Aorta (tissue), 5 donors: ENCODE results near the gene SEC23IP. TPM values are rescaled to one million over a fixed set of nuclear protein-coding genes. Genes with fewer than 3 reads are reported as not detected.

Experiments used
- ATAC-seq: fragments of 200-7000 bp; cut with Tn5 transposase; one replicate; pipeline ENCODE4 v1.9.1; 2022; ENCODE audit warnings: moderate library complexity; ENCODE audit not compliant: low FRiP score
- DNase-seq, 2 donors: peaks; one replicate each; pipeline ENCODE4 v3.0.0-alpha.2; 2020
- H3K27ac ChIP-seq, 2 donors: one replicate each; pipeline ENCODE4 v1.5.1; 2013; ENCODE audit warnings: low read length in 2 of 2, mild to moderate bottlenecking in 2 of 2, moderate library complexity in 2 of 2, control low read depth in 1 of 2, inconsistent platforms in 1 of 2, low read depth in 1 of 2
- H3K27me3 ChIP-seq, 2 donors: one replicate each; pipeline ENCODE4 v1.6.1; 2013; ENCODE audit warnings: control low read depth in 1 of 2, low read length in 1 of 2, mild to moderate bottlenecking in 1 of 2, moderate library complexity in 1 of 2; ENCODE audit not compliant: insufficient read depth in 2 of 2, control insufficient read depth in 1 of 2
- H3K36me3 ChIP-seq, 2 donors: one replicate each; pipeline ENCODE4 v1.6.1; 2013; ENCODE audit warnings: control low read depth in 1 of 2, low read length in 1 of 2, mild to moderate bottlenecking in 1 of 2; ENCODE audit not compliant: insufficient read depth in 2 of 2, control insufficient read depth in 1 of 2
- H3K4me1 ChIP-seq, 2 donors: one replicate each; pipeline ENCODE4 v1.6.1; 2013; ENCODE audit warnings: low read length in 2 of 2, control low read depth in 1 of 2, mild to moderate bottlenecking in 1 of 2, moderate library complexity in 1 of 2; ENCODE audit not compliant: insufficient read depth in 2 of 2, control insufficient read depth in 1 of 2
- H3K4me3 ChIP-seq, 2 donors: one replicate each; pipeline ENCODE4 v1.5.1; 2013; ENCODE audit warnings: low read length in 2 of 2, control low read depth in 1 of 2, mild to moderate bottlenecking in 1 of 2
- H3K9me3 ChIP-seq: one replicate; pipeline ENCODE4 v1.6.1; 2013; ENCODE audit warnings: mild to moderate bottlenecking, low read length; ENCODE audit not compliant: control insufficient read depth
- WGBS, 2 donors: extraction: QIAGEN DNeasy Blood & Tissue Kit; methylation state at CpG; one replicate each; pipeline ENCODE4 v1.1.7; 2013; 5-methylcytosine and 5-hydroxymethylcytosine counted together
- intact Hi-C, 2 donors: fragments of 100-400 bp; cut with DNase I; formaldehyde crosslinking; loops; one replicate each; pipeline versions ENCODE4 v1.14.2 to v1.15.0; 2022
- polyA plus RNA-seq, 2 donors: library from polyadenylated mRNA; stranded (reverse); fragments of 200-250 nt; gene quantifications; one replicate each; pipeline ENCODE4 v1.2.3, GENCODE V29; 2013
- total RNA-seq, 2 donors: library from RNA; stranded (reverse); fragmentation: NEBNext Ultra II Directional; extraction: Animal tissue kit (Norgen Biotek cat#: 25700); gene quantifications; one replicate each; pipeline ENCODE4 v1.2.1, GENCODE V29; 2021
- donor health status: healthy with polysubstance abuse.
- donor health status: Bipolar disorder and iron deficiency.
- donor health status: DM: no; HTN: no; CAD: no.
- donor health status: DM: no; HTN: no; CAD: no.
- donor health status: DM: yes; HTN: yes; CAD: no.

SEC23IP gene
- total and polyA plus RNA-seq, 4 donors, result 7.2 to 52.0 (median 28.7) TPM

GRCh38 chr10:119970963-119971362 is 78.4 kb downstream of the SEC23IP start:
- H3K36me3 ChIP-seq, result no peaks in the 10 kb centered on the region
- no peaks in the 10 kb centered on the region for H3K4me1 ChIP-seq
- no peak for ATAC-seq
- H3K4me3 ChIP-seq, result no peak overlapping the region
- H3K27me3 ChIP-seq, result peaks cover 0 to 1% of the 10 kb centered on the region in 2 donors
- no peak for DNase-seq
- no peak overlapping the region for H3K27ac ChIP-seq
- 83 to 95% methylated on average over 1 of the region's 1 CpG for WGBS, 2 donors
- intact Hi-C loops, result no loop called here
- H3K9me3 ChIP-seq, result peaks cover 7% of the 10 kb centered on the region

- Histone ChIP-seq H3K27me3 (no peaks in the 10 kb centered on the region), H3K27ac (no peak overlapping the region), H3K36me3 (no peaks in the 10 kb centered on the region), H3K9me3 (peaks cover 2% of the 10 kb centered on the region), H3K4me3 (no peak overlapping the region), H3K4me1 (no peaks in the 10 kb centered on the region)
- WGBS, 2 donors, result 54 to 73% methylated on average over 5 of the region's 5 CpGs
- intact Hi-C loops, result no loop called here
- ATAC-seq (no peak), DNase-seq (no peak)
Observed at GRCh38 chr10:119973281-119973680, 80.8 kb downstream of the SEC23IP start.

GRCh38 chr10:119976421-119976820 is 83.9 kb downstream of the SEC23IP start:
- no peaks in the 10 kb centered on the region for H3K27me3 ChIP-seq
- no peak for ATAC-seq
- no peaks in the 10 kb centered on the region for H3K36me3 ChIP-seq
- no peak overlapping the region for H3K4me3 ChIP-seq
- 42 to 53% methylated on average over 3 of the region's 3 CpGs for whole genome bisulfite sequencing, 2 donors
- intact Hi-C loops, result no loop called here
- H3K4me1 ChIP-seq, result no peaks in the 10 kb centered on the region
- no peaks in the 10 kb centered on the region for H3K9me3 ChIP-seq
- no peak for DNase-seq
- H3K27ac ChIP-seq, result no peak overlapping the region

- Histone ChIP-seq H3K27me3 (no peaks in the 10 kb centered on the region), H3K36me3 (no peaks in the 10 kb centered on the region), H3K27ac (no peak overlapping the region), H3K4me3 (no peak overlapping the region), H3K4me1 (no peaks in the 10 kb centered on the region), H3K9me3 (no peaks in the 10 kb centered on the region)
- DNase-seq (no peak), ATAC-seq (no peak)
- WGBS, 2 donors, result 21 to 25% methylated on average over 5 of the region's 5 CpGs
- intact Hi-C loops, result no loop called here
Observed at GRCh38 chr10:119980956-119981750, 88.6 kb downstream of the SEC23IP start.

- no peaks in the 10 kb centered on the region for H3K4me1 ChIP-seq
Observed at GRCh38 chr10:119981826-119982225, 89.3 kb downstream of the SEC23IP start.

DNA sequence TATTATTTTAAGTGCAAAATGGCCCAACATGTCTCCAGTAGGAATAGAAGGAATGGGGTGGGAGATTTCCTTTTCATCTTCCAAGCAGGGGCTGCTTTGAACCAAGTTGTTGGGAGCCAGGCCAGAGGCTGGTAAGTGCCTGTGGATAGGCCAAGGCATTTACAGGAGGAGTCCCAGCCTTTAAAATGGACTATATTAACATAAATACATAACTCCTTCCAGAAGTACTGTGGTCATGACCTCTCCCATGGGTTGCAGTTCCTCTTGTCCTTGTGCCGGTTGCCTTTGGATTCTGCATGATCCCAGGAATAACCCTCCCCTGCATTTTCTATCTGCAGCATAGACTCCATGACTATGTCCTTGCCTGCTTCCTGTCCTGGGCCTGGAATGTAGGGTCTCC is 95.8 kb downstream of the SEC23IP start:
- no peaks in the 10 kb centered on the region for H3K4me1 ChIP-seq
- no peak overlapping the region for H3K27ac ChIP-seq
- H3K9me3 ChIP-seq, result no peaks in the 10 kb centered on the region
- ATAC-seq (no peak), DNase-seq (no peak)
- no peak overlapping the region for H3K4me3 ChIP-seq
- intact Hi-C loops, result no loop called here
- WGBS, 2 donors, result 43 to 55% methylated on average over 1 of the region's 1 CpG
- no peaks in the 10 kb centered on the region for H3K27me3 ChIP-seq
- H3K36me3 ChIP-seq, result no peaks in the 10 kb centered on the region

More at GRCh38 chr10:119981826-119982225, 89.3 kb downstream of the SEC23IP start:
- Histone ChIP-seq H3K27me3 (no peaks in the 10 kb centered on the region), H3K4me3 (no peak overlapping the region), H3K36me3 (no peaks in the 10 kb centered on the region), H3K27ac (no peak overlapping the region), H3K9me3 (no peaks in the 10 kb centered on the region)
- 22 to 28% methylated on average over 1 of the region's 1 CpG for WGBS, 2 donors
- DNase-seq (no peak), ATAC-seq (no peak)
- intact Hi-C loops, result no loop called here

DNA sequence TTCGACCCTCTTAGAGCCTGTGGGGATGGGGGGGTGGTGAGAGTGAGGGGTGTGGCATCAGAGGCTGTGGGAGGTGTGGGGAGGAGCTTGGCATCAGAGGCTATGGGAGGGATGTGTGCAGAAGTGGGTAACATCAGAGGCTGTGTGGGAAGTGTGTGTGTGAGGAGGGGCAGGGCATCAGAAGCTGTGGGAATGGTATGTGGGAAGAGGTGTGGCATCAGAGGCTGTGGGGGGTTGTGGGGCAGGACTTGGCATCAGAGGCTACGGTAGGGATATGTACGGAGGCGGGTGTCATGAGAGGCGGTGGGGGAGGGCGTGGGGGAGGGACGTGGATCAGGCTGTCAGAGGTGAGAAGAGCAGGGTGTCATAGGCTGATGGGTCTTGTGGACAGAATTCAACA is 97.4 kb downstream of the SEC23IP start:
- Histone ChIP-seq H3K4me3 (no peak overlapping the region), H3K27me3 (no peaks in the 10 kb centered on the region), H3K27ac (no peak overlapping the region), H3K4me1 (no peaks in the 10 kb centered on the region), H3K36me3 (no peaks in the 10 kb centered on the region), H3K9me3 (no peaks in the 10 kb centered on the region)
- intact Hi-C loops, result no loop called here
- no peak for ATAC-seq
- no peak for DNase-seq
- 73 to 81% methylated on average over 7 of the region's 7 CpGs for WGBS, 2 donors

DNA sequence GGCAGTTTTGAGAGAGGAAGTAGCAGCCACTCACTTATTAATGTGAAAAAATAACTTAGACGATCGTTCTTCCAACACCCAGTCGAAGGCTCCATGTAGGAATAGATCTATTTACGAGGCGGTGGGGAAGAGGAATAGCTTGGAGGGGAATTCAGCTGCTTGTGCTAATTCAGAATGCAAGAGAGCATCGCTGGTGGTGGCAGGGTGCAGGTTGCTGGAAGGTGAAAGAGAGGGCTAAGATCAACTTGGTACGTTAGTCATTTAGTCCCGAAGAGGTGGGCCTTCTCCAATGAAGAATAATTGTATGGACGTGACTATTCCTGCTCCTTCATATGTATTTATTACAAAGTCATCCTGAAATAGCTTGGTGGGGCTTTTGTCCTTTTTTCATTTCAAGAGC is 98.5 kb downstream of the SEC23IP start:
- DNase-seq (no peak), ATAC-seq (no peak)
- Histone ChIP-seq H3K36me3 (no peaks in the 10 kb centered on the region), H3K27ac (no peak overlapping the region), H3K27me3 (no peaks in the 10 kb centered on the region), H3K4me1 (no peaks in the 10 kb centered on the region), H3K9me3 (no peaks in the 10 kb centered on the region), H3K4me3 (no peak overlapping the region)
- WGBS, 2 donors, result 58 to 61% methylated on average over 9 of the region's 9 CpGs
- intact Hi-C loops, result no loop called here

- WGBS, 2 donors, result 90 to 92% methylated on average over 2 of the region's 2 CpGs
- intact Hi-C loops, result no loop called here
- Histone ChIP-seq H3K4me1 (no peaks in the 10 kb centered on the region), H3K36me3 (no peaks in the 10 kb centered on the region), H3K27me3 (no peaks in the 10 kb centered on the region), H3K9me3 (no peaks in the 10 kb centered on the region), H3K4me3 (no peak overlapping the region), H3K27ac (no peak overlapping the region)
- no peak for DNase-seq
- ATAC-seq, result no peak
Observed at GRCh38 chr10:119991816-119992215, 99.3 kb downstream of the SEC23IP start.
